ENCODE measurements around the gene KLF9. TPM values are rescaled to one million over a fixed set of nuclear protein-coding genes. Genes with fewer than 3 reads are reported as not detected.

The KLF9 gene
- total and polyA plus RNA-seq, 2 donors (not counting 1 experiment from before 2014, with no cell fraction given): 12.1 to 36.4 TPM

- peaks cover 32% of the 10 kb centered on the region for H4K20me1 ChIP-seq (ENCODE audit: control insufficient read depth, insufficient read depth, low read length, poor library complexity, severe bottlenecking)
- ChIA-PET CTCF (interaction anchor here (0.8 to 3.1 kb wide), 3 partner anchors 11 to 82 kb away, joined by 3 to 9 read pairs (median 3); partner anchors contain the start of gene KLF9), POLR2A (interaction anchor here (3.2 kb wide), 1 partner anchor 9 kb away, joined by 17 read pairs; no protein-coding TSS in a partner anchor)
- Mint-ChIP-seq H3K27ac (peak overlapping the region; percentile 2), H3K4me1 (peaks cover 65% of the 10 kb centered on the region), H3K4me3 (no peak overlapping the region), H3K27me3 (no peaks in the 10 kb centered on the region), H3K9me3 (ENCODE audit: insufficient read depth) (no peaks in the 10 kb centered on the region)
- H2AFZ ChIP-seq (ENCODE audit: insufficient read depth, low read depth, low read length, poor library complexity, severe bottlenecking): no peak overlapping the region
- DNase-seq: no peak
- no peak for ATAC-seq (ENCODE audit: low read depth)
- H3K27ac ChIP-seq (ENCODE audit: low read length in 2 of 2): no peak overlapping the region
- no peaks in the 10 kb centered on the region for H3K27me3 ChIP-seq (replicated peaks in 1 of 4; ENCODE audit: control extremely low read depth in 1 of 4, control insufficient read depth in 3 of 4, insufficient read depth in 4 of 4, low read length in 3 of 4)
- no peak for TF ChIP-seq CTCF (IDR thresholded peaks at IDR 0.05)
- TF ChIP-seq EZH2 (IDR thresholded peaks at IDR 0.05; ENCODE audit: borderline replicate concordance, insufficient read depth, low read depth, low read length, poor library complexity, severe bottlenecking): no peak
- 97% methylated on average over 3 of the region's 4 CpGs for WGBS (ENCODE audit: insufficient coverage)
- no peak overlapping the region for H3K4me2 ChIP-seq (replicated peaks; ENCODE audit: low read depth, low read length, poor library complexity, severe bottlenecking)
- no peaks in the 10 kb centered on the region for H3K9me3 ChIP-seq (ENCODE audit: control extremely low read depth in 1 of 3, control insufficient read depth in 2 of 3, insufficient read depth in 1 of 3, low read length in 2 of 3)
- intact Hi-C loops (cut with micrococcal nuclease): no loop called here
- peaks cover 34 to 38% of the 10 kb centered on the region in 2 donors for H3K4me1 ChIP-seq (ENCODE audit: control insufficient read depth in 2 of 2, insufficient read depth in 2 of 2, low read length in 2 of 2)
- H3K79me2 ChIP-seq (ENCODE audit: control insufficient read depth, insufficient read depth, low read length): peaks cover 92% of the 10 kb centered on the region
- H3K9ac ChIP-seq (ENCODE audit: low read length): no peak overlapping the region
- no peaks in the 10 kb centered on the region for H3K36me3 ChIP-seq (replicated peaks in 1 of 2; ENCODE audit: control extremely low read depth in 1 of 2, control insufficient read depth in 1 of 2, extremely low read depth in 1 of 2, insufficient read depth in 2 of 2, low read length in 1 of 2)
- no peak overlapping the region for H3K4me3 ChIP-seq (ENCODE audit: control extremely low read depth in 1 of 5, extremely low read depth in 1 of 5, insufficient read depth in 1 of 5, low read depth in 2 of 5, low read length in 4 of 5)
Observed at GRCh38 chr9:70403618-70404025, 10.8 kb downstream of the KLF9 start.

- Histone ChIP-seq H2AFZ (ENCODE audit: insufficient read depth, low read depth, low read length, poor library complexity, severe bottlenecking) (no peak overlapping the region), H3K4me2 (replicated peaks; ENCODE audit: low read depth, low read length, poor library complexity, severe bottlenecking) (no peak overlapping the region), H3K9ac (ENCODE audit: low read length) (no peak overlapping the region), H3K36me3 (replicated peaks in 1 of 2; ENCODE audit: control extremely low read depth in 1 of 2, control insufficient read depth in 1 of 2, extremely low read depth in 1 of 2, insufficient read depth in 2 of 2, low read length in 1 of 2) (no peaks in the 10 kb centered on the region), H3K4me3 (ENCODE audit: control extremely low read depth in 1 of 5, extremely low read depth in 1 of 5, insufficient read depth in 1 of 5, low read depth in 2 of 5, low read length in 4 of 5) (no peak overlapping the region), H3K79me2 (ENCODE audit: control insufficient read depth, insufficient read depth, low read length) (peaks cover 91% of the 10 kb centered on the region), H4K20me1 (ENCODE audit: control insufficient read depth, insufficient read depth, low read length, poor library complexity, severe bottlenecking) (peaks cover 28% of the 10 kb centered on the region), H3K4me1 (ENCODE audit: control insufficient read depth in 2 of 2, insufficient read depth in 2 of 2, low read length in 2 of 2) (peaks cover 39 to 40% of the 10 kb centered on the region in 2 donors), H3K27ac (ENCODE audit: low read length in 2 of 2) (no peak overlapping the region), H3K27me3 (replicated peaks in 1 of 4; ENCODE audit: control extremely low read depth in 1 of 4, control insufficient read depth in 3 of 4, insufficient read depth in 4 of 4, low read length in 3 of 4) (no peaks in the 10 kb centered on the region), H3K9me3 (ENCODE audit: control extremely low read depth in 1 of 3, control insufficient read depth in 2 of 3, insufficient read depth in 1 of 3, low read length in 2 of 3) (no peaks in the 10 kb centered on the region)
- no peak for ATAC-seq (ENCODE audit: low read depth)
- peaks cover 63% of the 10 kb centered on the region for H3K4me1 Mint-ChIP-seq
- H3K27ac Mint-ChIP-seq: no peak overlapping the region
- H3K4me3 Mint-ChIP-seq: no peak overlapping the region
- ChIA-PET CTCF (interaction anchor here (0.8 to 1.1 kb wide), 2 partner anchors 10 to 82 kb away, joined by 3 read pairs; no protein-coding TSS in a partner anchor), POLR2A (interaction anchor here (3.2 kb wide), 1 partner anchor 9 kb away, joined by 17 read pairs; no protein-coding TSS in a partner anchor)
- TF ChIP-seq EZH2 (IDR thresholded peaks at IDR 0.05; ENCODE audit: borderline replicate concordance, insufficient read depth, low read depth, low read length, poor library complexity, severe bottlenecking) (no peak), CTCF (IDR thresholded peaks at IDR 0.05) (no peak)
- intact Hi-C loops (cut with micrococcal nuclease): no loop called here
- H3K27me3 Mint-ChIP-seq: no peaks in the 10 kb centered on the region
- DNase-seq: no peak
- WGBS (ENCODE audit: insufficient coverage): no CpG with 5 or more reads among the region's 2 CpGs
- H3K9me3 Mint-ChIP-seq (ENCODE audit: insufficient read depth): no peaks in the 10 kb centered on the region
Observed at GRCh38 chr9:70403166-70403565, 11.3 kb downstream of the KLF9 start.

Data from B cell (primary cell).